ENCODE results near the gene VAV2. TPM values are rescaled to one million over a fixed set of nuclear protein-coding genes. Genes with fewer than 3 reads are reported as not detected.

VAV2 gene
- total and polyA plus RNA-seq, 2 experiments from 2014 or later: 8.1 to 28.9 TPM

DNA sequence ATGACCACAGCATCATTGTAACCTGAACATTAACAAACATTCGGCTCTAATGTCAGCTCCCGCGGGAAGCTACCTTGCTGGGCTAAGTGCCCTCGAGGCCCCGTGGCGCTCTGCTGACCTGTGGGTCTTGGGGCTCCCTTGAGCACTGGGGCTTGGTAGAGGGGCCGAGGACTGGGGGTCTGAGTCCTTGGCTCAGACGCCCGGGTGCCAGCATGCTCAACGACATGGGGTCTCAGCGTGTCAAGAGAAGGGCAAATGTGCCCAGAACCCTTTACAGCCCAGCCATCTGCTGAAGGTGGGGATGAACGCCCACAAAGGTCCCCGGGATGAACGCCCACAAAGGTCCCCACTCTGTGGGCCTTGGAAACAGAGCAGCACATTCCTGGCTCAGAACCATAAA, 214.3 kb downstream of the VAV2 start:
- TF ChIP-seq, protein P1, sequence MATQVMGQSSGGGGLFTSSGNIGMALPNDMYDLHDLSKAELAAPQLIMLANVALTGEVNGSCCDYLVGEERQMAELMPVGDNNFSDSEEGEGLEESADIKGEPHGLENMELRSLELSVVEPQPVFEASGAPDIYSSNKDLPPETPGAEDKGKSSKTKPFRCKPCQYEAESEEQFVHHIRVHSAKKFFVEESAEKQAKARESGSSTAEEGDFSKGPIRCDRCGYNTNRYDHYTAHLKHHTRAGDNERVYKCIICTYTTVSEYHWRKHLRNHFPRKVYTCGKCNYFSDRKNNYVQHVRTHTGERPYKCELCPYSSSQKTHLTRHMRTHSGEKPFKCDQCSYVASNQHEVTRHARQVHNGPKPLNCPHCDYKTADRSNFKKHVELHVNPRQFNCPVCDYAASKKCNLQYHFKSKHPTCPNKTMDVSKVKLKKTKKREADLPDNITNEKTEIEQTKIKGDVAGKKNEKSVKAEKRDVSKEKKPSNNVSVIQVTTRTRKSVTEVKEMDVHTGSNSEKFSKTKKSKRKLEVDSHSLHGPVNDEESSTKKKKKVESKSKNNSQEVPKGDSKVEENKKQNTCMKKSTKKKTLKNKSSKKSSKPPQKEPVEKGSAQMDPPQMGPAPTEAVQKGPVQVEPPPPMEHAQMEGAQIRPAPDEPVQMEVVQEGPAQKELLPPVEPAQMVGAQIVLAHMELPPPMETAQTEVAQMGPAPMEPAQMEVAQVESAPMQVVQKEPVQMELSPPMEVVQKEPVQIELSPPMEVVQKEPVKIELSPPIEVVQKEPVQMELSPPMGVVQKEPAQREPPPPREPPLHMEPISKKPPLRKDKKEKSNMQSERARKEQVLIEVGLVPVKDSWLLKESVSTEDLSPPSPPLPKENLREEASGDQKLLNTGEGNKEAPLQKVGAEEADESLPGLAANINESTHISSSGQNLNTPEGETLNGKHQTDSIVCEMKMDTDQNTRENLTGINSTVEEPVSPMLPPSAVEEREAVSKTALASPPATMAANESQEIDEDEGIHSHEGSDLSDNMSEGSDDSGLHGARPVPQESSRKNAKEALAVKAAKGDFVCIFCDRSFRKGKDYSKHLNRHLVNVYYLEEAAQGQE (IDR thresholded peaks at IDR 0.05; ENCODE audit: unreplicated experiment): no peak
- TF ChIP-seq NANOG (IDR thresholded peaks at IDR 0.05; ENCODE audit: borderline replicate concordance) (no peak), CREB1 (CRISPR knock-in tag; IDR thresholded peaks at IDR 0.05; ENCODE audit: low read depth) (no peak), STAT1 (IDR thresholded peaks at IDR 0.05; ENCODE audit: unreplicated experiment) (no peak), EZH2phosphoT487 (IDR thresholded peaks at IDR 0.05; ENCODE audit: unreplicated experiment) (no peak), JUNB (IDR thresholded peaks at IDR 0.05; ENCODE audit: unreplicated experiment) (no peak), POLR2AphosphoS5 (IDR thresholded peaks at IDR 0.05; ENCODE audit: low read depth) (no peak), ZNF331 (CRISPR knock-in tag; IDR thresholded peaks at IDR 0.05; ENCODE audit: low read depth) (no peak), EZH2 (IDR thresholded peaks at IDR 0.05; ENCODE audit: low read depth, unreplicated experiment) (no peak), ZNF114 (CRISPR knock-in tag; IDR thresholded peaks at IDR 0.05) (no peak)
- TF ChIP-seq, protein P2, sequence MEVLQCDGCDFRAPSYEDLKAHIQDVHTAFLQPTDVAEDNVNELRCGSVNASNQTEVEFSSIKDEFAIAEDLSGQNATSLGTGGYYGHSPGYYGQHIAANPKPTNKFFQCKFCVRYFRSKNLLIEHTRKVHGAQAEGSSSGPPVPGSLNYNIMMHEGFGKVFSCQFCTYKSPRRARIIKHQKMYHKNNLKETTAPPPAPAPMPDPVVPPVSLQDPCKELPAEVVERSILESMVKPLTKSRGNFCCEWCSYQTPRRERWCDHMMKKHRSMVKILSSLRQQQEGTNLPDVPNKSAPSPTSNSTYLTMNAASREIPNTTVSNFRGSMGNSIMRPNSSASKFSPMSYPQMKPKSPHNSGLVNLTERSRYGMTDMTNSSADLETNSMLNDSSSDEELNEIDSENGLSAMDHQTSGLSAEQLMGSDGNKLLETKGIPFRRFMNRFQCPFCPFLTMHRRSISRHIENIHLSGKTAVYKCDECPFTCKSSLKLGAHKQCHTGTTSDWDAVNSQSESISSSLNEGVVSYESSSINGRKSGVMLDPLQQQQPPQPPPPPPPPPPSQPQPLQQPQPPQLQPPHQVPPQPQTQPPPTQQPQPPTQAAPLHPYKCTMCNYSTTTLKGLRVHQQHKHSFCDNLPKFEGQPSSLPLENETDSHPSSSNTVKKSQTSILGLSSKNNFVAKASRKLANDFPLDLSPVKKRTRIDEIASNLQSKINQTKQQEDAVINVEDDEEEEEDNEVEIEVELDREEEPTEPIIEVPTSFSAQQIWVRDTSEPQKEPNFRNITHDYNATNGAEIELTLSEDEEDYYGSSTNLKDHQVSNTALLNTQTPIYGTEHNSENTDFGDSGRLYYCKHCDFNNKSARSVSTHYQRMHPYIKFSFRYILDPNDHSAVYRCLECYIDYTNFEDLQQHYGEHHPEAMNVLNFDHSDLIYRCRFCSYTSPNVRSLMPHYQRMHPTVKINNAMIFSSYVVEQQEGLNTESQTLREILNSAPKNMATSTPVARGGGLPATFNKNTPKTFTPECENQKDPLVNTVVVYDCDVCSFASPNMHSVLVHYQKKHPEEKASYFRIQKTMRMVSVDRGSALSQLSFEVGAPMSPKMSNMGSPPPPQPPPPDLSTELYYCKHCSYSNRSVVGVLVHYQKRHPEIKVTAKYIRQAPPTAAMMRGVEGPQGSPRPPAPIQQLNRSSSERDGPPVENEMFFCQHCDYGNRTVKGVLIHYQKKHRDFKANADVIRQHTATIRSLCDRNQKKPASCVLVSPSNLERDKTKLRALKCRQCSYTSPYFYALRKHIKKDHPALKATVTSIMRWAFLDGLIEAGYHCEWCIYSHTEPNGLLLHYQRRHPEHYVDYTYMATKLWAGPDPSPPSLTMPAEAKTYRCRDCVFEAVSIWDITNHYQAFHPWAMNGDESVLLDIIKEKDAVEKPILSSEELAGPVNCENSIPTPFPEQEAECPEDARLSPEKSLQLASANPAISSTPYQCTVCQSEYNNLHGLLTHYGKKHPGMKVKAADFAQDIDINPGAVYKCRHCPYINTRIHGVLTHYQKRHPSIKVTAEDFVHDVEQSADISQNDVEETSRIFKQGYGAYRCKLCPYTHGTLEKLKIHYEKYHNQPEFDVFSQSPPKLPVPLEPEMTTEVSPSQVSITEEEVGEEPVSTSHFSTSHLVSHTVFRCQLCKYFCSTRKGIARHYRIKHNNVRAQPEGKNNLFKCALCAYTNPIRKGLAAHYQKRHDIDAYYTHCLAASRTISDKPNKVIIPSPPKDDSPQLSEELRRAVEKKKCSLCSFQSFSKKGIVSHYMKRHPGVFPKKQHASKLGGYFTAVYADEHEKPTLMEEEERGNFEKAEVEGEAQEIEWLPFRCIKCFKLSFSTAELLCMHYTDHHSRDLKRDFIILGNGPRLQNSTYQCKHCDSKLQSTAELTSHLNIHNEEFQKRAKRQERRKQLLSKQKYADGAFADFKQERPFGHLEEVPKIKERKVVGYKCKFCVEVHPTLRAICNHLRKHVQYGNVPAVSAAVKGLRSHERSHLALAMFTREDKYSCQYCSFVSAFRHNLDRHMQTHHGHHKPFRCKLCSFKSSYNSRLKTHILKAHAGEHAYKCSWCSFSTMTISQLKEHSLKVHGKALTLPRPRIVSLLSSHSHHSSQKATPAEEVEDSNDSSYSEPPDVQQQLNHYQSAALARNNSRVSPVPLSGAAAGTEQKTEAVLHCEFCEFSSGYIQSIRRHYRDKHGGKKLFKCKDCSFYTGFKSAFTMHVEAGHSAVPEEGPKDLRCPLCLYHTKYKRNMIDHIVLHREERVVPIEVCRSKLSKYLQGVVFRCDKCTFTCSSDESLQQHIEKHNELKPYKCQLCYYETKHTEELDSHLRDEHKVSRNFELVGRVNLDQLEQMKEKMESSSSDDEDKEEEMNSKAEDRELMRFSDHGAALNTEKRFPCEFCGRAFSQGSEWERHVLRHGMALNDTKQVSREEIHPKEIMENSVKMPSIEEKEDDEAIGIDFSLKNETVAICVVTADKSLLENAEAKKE (CRISPR knock-in tag; IDR thresholded peaks at IDR 0.05): no peak
- TF ChIP-seq, protein P3, sequence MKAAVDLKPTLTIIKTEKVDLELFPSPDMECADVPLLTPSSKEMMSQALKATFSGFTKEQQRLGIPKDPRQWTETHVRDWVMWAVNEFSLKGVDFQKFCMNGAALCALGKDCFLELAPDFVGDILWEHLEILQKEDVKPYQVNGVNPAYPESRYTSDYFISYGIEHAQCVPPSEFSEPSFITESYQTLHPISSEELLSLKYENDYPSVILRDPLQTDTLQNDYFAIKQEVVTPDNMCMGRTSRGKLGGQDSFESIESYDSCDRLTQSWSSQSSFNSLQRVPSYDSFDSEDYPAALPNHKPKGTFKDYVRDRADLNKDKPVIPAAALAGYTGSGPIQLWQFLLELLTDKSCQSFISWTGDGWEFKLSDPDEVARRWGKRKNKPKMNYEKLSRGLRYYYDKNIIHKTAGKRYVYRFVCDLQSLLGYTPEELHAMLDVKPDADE (IDR thresholded peaks at IDR 0.05): no peak
- TF ChIP-seq, protein P4, sequence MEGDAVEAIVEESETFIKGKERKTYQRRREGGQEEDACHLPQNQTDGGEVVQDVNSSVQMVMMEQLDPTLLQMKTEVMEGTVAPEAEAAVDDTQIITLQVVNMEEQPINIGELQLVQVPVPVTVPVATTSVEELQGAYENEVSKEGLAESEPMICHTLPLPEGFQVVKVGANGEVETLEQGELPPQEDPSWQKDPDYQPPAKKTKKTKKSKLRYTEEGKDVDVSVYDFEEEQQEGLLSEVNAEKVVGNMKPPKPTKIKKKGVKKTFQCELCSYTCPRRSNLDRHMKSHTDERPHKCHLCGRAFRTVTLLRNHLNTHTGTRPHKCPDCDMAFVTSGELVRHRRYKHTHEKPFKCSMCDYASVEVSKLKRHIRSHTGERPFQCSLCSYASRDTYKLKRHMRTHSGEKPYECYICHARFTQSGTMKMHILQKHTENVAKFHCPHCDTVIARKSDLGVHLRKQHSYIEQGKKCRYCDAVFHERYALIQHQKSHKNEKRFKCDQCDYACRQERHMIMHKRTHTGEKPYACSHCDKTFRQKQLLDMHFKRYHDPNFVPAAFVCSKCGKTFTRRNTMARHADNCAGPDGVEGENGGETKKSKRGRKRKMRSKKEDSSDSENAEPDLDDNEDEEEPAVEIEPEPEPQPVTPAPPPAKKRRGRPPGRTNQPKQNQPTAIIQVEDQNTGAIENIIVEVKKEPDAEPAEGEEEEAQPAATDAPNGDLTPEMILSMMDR (conservative IDR thresholded peaks at IDR 0.05; ENCODE audit: low read depth in 2 of 2): no peak
- peaks cover 8% of the 10 kb centered on the region for H3K27me3 Mint-ChIP-seq (ENCODE audit: insufficient read depth, low read depth, poor library complexity)
- H3K9me2 ChIP-seq (ENCODE audit: insufficient read depth): no peaks in the 10 kb centered on the region
- H3K27ac ChIP-seq (ENCODE audit: low read depth): no peak overlapping the region
- DNase-seq (ENCODE audit: low spot score) (no peak), ATAC-seq (no peak)
- H4K20me1 ChIP-seq (replicated peaks; ENCODE audit: insufficient read depth): no peaks in the 10 kb centered on the region
- no peaks in the 10 kb centered on the region for H3K9me3 Mint-ChIP-seq
- H3F3A ChIP-seq (replicated peaks; ENCODE audit: low read depth): no peaks in the 10 kb centered on the region
- no peaks in the 10 kb centered on the region for H3K4me1 ChIP-seq (ENCODE audit: insufficient read depth)
- H3K27ac Mint-ChIP-seq: no peak overlapping the region
- H3K36me3 ChIP-seq (ENCODE audit: insufficient read depth): no peaks in the 10 kb centered on the region
- no peak overlapping the region for H3K4me3 ChIP-seq
- no peaks in the 10 kb centered on the region for H3K27me3 ChIP-seq (ENCODE audit: insufficient read depth)
- H3K4me3 Mint-ChIP-seq: no peak overlapping the region
- H3K4me2 ChIP-seq: no peak overlapping the region
- no peak overlapping the region for H2AFZ ChIP-seq
- no peaks in the 10 kb centered on the region for H3K79me2 ChIP-seq (replicated peaks; ENCODE audit: insufficient read depth)
- H3K4me1 Mint-ChIP-seq: no peaks in the 10 kb centered on the region
- H3K36me3 Mint-ChIP-seq (ENCODE audit: low read depth): peaks cover 11% of the 10 kb centered on the region; the same call in 2 of the 3 replicates

All from GM23338 (cell line).